ENCODE measurements around the gene ARHGAP25.

GRCh38 chr2:68870215-68870614, 135.6 kb downstream of the ARHGAP25 start:
- TF ChIP-seq POLR2AphosphoS5 (IDR thresholded peaks at IDR 0.05; ENCODE audit: low read depth, low read length) (no peak), TAF1 (IDR thresholded peaks at IDR 0.05; ENCODE audit: borderline replicate concordance, low read depth, low read length) (no peak), POLR2A (IDR thresholded peaks at IDR 0.05; ENCODE audit: low read depth, low read length) (no peak)

Measured in GM12892 (cell line).